ENCODE data around the gene MTLN. TPM values are rescaled to one million over a fixed set of nuclear protein-coding genes. Genes with fewer than 3 reads are reported as not detected.
"Not testable (repeated sequence)": the region's sequence is repeated elsewhere in the genome, so short reads cannot be mapped to it uniquely, and the experiment has no call there.

Gene MTLN
- total RNA-seq = 90.8 TPM

- no peaks in the 10 kb centered on the region for H3K9me3 ChIP-seq (ENCODE audit: control insufficient read depth in 3 of 3, low read length in 3 of 3)
- H3K4me1 ChIP-seq (ENCODE audit: control insufficient read depth in 3 of 3, insufficient read depth in 3 of 3, low read length in 3 of 3) = peaks cover 24 to 51% (median 51%) of the 10 kb centered on the region in 3 donors
Measured at GRCh38 chr2:110211938-110212858, at the start of gene MTLN. TSS of gene MTLN (minus strand) at chr2:110212547. CDS start at chr2:110212525, 22 bp downstream.

GRCh38 chr2:110261910-110262309 lies 49.6 kb upstream of the MTLN start:
- not testable (repeated sequence) for H3K9ac ChIP-seq (ENCODE audit: low read depth in 1 of 3, low read length in 3 of 3); H3K4me1 ChIP-seq (ENCODE audit: control insufficient read depth in 3 of 3, insufficient read depth in 3 of 3, low read length in 3 of 3); H3K36me3 ChIP-seq (ENCODE audit: control insufficient read depth in 3 of 3, insufficient read depth in 3 of 3, low read length in 3 of 3); H3K9me3 ChIP-seq (ENCODE audit: control insufficient read depth in 3 of 3, low read length in 3 of 3); H3K4me3 ChIP-seq (ENCODE audit: low read length in 3 of 3); H3K27ac ChIP-seq (ENCODE audit: low read depth, low read length); H3K27me3 ChIP-seq (ENCODE audit: control insufficient read depth in 3 of 3, insufficient read depth in 3 of 3, low read length in 3 of 3)

More at GRCh38 chr2:110211938-110212858, at the start of gene MTLN:
- Histone ChIP-seq H3K9ac (ENCODE audit: low read depth in 1 of 3, low read length in 3 of 3) (peak within 1 kb of the TSS; percentile 90 to 95 (median 93)), H3K27me3 (ENCODE audit: control insufficient read depth in 3 of 3, insufficient read depth in 3 of 3, low read length in 3 of 3) (no peaks in the 10 kb centered on the region), H3K27ac (ENCODE audit: low read depth, low read length) (peak within 1 kb of the TSS; percentile 83), H3K36me3 (ENCODE audit: control insufficient read depth in 3 of 3, insufficient read depth in 3 of 3, low read length in 3 of 3) (peaks cover 6 to 10% (median 9%) of the 10 kb centered on the region in 3 donors), H3K4me3 (ENCODE audit: low read length in 3 of 3) (peak within 1 kb of the TSS; percentile 80 to 95 (median 92))

- not testable (repeated sequence) for H3K27me3 ChIP-seq (ENCODE audit: control insufficient read depth in 3 of 3, insufficient read depth in 3 of 3, low read length in 3 of 3); H3K36me3 ChIP-seq (ENCODE audit: control insufficient read depth in 3 of 3, insufficient read depth in 3 of 3, low read length in 3 of 3); H3K9me3 ChIP-seq (ENCODE audit: control insufficient read depth in 3 of 3, low read length in 3 of 3); H3K9ac ChIP-seq (ENCODE audit: low read depth in 1 of 3, low read length in 3 of 3); H3K27ac ChIP-seq (ENCODE audit: low read depth, low read length); H3K4me1 ChIP-seq (ENCODE audit: control insufficient read depth in 3 of 3, insufficient read depth in 3 of 3, low read length in 3 of 3); H3K4me3 ChIP-seq (ENCODE audit: low read length in 3 of 3)
Measured at GRCh38 chr2:110248081-110248795, 35.9 kb upstream of the MTLN start.

GRCh38 chr2:110245488-110246435 lies 33.4 kb upstream of the MTLN start:
- not testable (repeated sequence) for H3K4me3 ChIP-seq (ENCODE audit: low read length in 3 of 3); H3K36me3 ChIP-seq (ENCODE audit: control insufficient read depth in 3 of 3, insufficient read depth in 3 of 3, low read length in 3 of 3); H3K9me3 ChIP-seq (ENCODE audit: control insufficient read depth in 3 of 3, low read length in 3 of 3); H3K9ac ChIP-seq (ENCODE audit: low read depth in 1 of 3, low read length in 3 of 3); H3K27me3 ChIP-seq (ENCODE audit: control insufficient read depth in 3 of 3, insufficient read depth in 3 of 3, low read length in 3 of 3); H3K27ac ChIP-seq (ENCODE audit: low read depth, low read length); H3K4me1 ChIP-seq (ENCODE audit: control insufficient read depth in 3 of 3, insufficient read depth in 3 of 3, low read length in 3 of 3)

GRCh38 chr2:110243283-110243682 lies 30.9 kb upstream of the MTLN start:
- not testable (repeated sequence) for H3K9me3 ChIP-seq (ENCODE audit: control insufficient read depth in 3 of 3, low read length in 3 of 3); H3K27me3 ChIP-seq (ENCODE audit: control insufficient read depth in 3 of 3, insufficient read depth in 3 of 3, low read length in 3 of 3); H3K27ac ChIP-seq (ENCODE audit: low read depth, low read length); H3K4me3 ChIP-seq (ENCODE audit: low read length in 3 of 3); H3K4me1 ChIP-seq (ENCODE audit: control insufficient read depth in 3 of 3, insufficient read depth in 3 of 3, low read length in 3 of 3); H3K36me3 ChIP-seq (ENCODE audit: control insufficient read depth in 3 of 3, insufficient read depth in 3 of 3, low read length in 3 of 3); H3K9ac ChIP-seq (ENCODE audit: low read depth in 1 of 3, low read length in 3 of 3)

- not testable (repeated sequence) for H3K4me1 ChIP-seq (ENCODE audit: control insufficient read depth in 3 of 3, insufficient read depth in 3 of 3, low read length in 3 of 3); H3K9ac ChIP-seq (ENCODE audit: low read depth in 1 of 3, low read length in 3 of 3); H3K27me3 ChIP-seq (ENCODE audit: control insufficient read depth in 3 of 3, insufficient read depth in 3 of 3, low read length in 3 of 3); H3K36me3 ChIP-seq (ENCODE audit: control insufficient read depth in 3 of 3, insufficient read depth in 3 of 3, low read length in 3 of 3); H3K9me3 ChIP-seq (ENCODE audit: control insufficient read depth in 3 of 3, low read length in 3 of 3); H3K27ac ChIP-seq (ENCODE audit: low read depth, low read length); H3K4me3 ChIP-seq (ENCODE audit: low read length in 3 of 3)
Measured at GRCh38 chr2:110234514-110234913, 22.2 kb upstream of the MTLN start.

- H3K27me3 ChIP-seq (ENCODE audit: control insufficient read depth in 3 of 3, insufficient read depth in 3 of 3, low read length in 3 of 3); H3K9ac ChIP-seq (ENCODE audit: low read depth in 1 of 3, low read length in 3 of 3); H3K27ac ChIP-seq (ENCODE audit: low read depth, low read length); H3K9me3 ChIP-seq (ENCODE audit: control insufficient read depth in 3 of 3, low read length in 3 of 3); H3K4me1 ChIP-seq (ENCODE audit: control insufficient read depth in 3 of 3, insufficient read depth in 3 of 3, low read length in 3 of 3); H3K36me3 ChIP-seq (ENCODE audit: control insufficient read depth in 3 of 3, insufficient read depth in 3 of 3, low read length in 3 of 3); H3K4me3 ChIP-seq (ENCODE audit: low read length in 3 of 3): not testable (repeated sequence)
Measured at GRCh38 chr2:110229886-110230285, 17.5 kb upstream of the MTLN start.

GRCh38 chr2:110222626-110223025 lies 10.3 kb upstream of the MTLN start:
- not testable (repeated sequence) for H3K27me3 ChIP-seq (ENCODE audit: control insufficient read depth in 3 of 3, insufficient read depth in 3 of 3, low read length in 3 of 3)

GRCh38 chr2:110221938-110222337 lies 9.6 kb upstream of the MTLN start:
- H3K27me3 ChIP-seq (ENCODE audit: control insufficient read depth in 3 of 3, insufficient read depth in 3 of 3, low read length in 3 of 3) = no peaks in the 10 kb centered on the region
- H3K4me3 ChIP-seq (ENCODE audit: low read length in 3 of 3) = no peak overlapping the region
- no peak overlapping the region for H3K9ac ChIP-seq (ENCODE audit: low read depth in 1 of 3, low read length in 3 of 3)
- no peaks in the 10 kb centered on the region for H3K36me3 ChIP-seq (ENCODE audit: control insufficient read depth in 3 of 3, insufficient read depth in 3 of 3, low read length in 3 of 3)
- peaks cover 5 to 20% (median 15%) of the 10 kb centered on the region in 3 donors for H3K4me1 ChIP-seq (ENCODE audit: control insufficient read depth in 3 of 3, insufficient read depth in 3 of 3, low read length in 3 of 3)
- no peak overlapping the region for H3K27ac ChIP-seq (ENCODE audit: low read depth, low read length)
- no peaks in the 10 kb centered on the region for H3K9me3 ChIP-seq (ENCODE audit: control insufficient read depth in 3 of 3, low read length in 3 of 3)

More at GRCh38 chr2:110222626-110223025, 10.3 kb upstream of the MTLN start:
- H3K4me1 ChIP-seq (ENCODE audit: control insufficient read depth in 3 of 3, insufficient read depth in 3 of 3, low read length in 3 of 3) = peaks cover under 1 to 14% (median 8%) of the 10 kb centered on the region in 3 donors
- H3K27ac ChIP-seq (ENCODE audit: low read depth, low read length); H3K36me3 ChIP-seq (ENCODE audit: control insufficient read depth in 3 of 3, insufficient read depth in 3 of 3, low read length in 3 of 3); H3K9me3 ChIP-seq (ENCODE audit: control insufficient read depth in 3 of 3, low read length in 3 of 3); H3K4me3 ChIP-seq (ENCODE audit: low read length in 3 of 3); H3K9ac ChIP-seq (ENCODE audit: low read depth in 1 of 3, low read length in 3 of 3): not testable (repeated sequence)

Measured in skeletal muscle tissue (tissue), 4 donors.